WERI-Rb-1 (cell line): ENCODE results near the gene SGK1.

ENCODE experiments used
- DNase-seq: peaks from one replicate; pipeline ENCODE4 v3.0.0-alpha.2; 2020
- H3K27ac ChIP-seq: fragments of 250-450 bp; sonication (Bioruptor Pico); 2 replicates; pipeline ENCODE4 v1.5.1; 2020; ENCODE audit warnings: mild to moderate bottlenecking, moderate library complexity
- H3K27me3 ChIP-seq: fragments of 250-450 bp; sonication (Bioruptor Pico); 2 replicates; pipeline ENCODE4 v1.5.1; 2021; ENCODE audit warnings: mild to moderate bottlenecking, low read depth, moderate library complexity; ENCODE audit not compliant: insufficient read depth, severe bottlenecking
- H3K36me3 ChIP-seq: fragments of 250-450 bp; sonication (Bioruptor Pico); 2 replicates; pipeline ENCODE4 v1.5.1; 2020; ENCODE audit warnings: mild to moderate bottlenecking, moderate library complexity
- H3K4me3 ChIP-seq: 2 replicates; pipeline ENCODE4 v1.5.1; 2011; ENCODE audit warnings: low read depth, mild to moderate bottlenecking, control low read depth, low read length
- H3K9me3 ChIP-seq: fragments of 250-450 bp; sonication (Bioruptor Pico); 2 replicates; pipeline ENCODE4 v1.5.1; 2021; ENCODE audit warnings: mild to moderate bottlenecking, moderate library complexity; ENCODE audit not compliant: severe bottlenecking
- CTCF ChIP-seq: IDR thresholded peaks from 2 replicates; pipeline ENCODE4 v1.5.1; 2011; ENCODE audit warnings: low read depth, mild to moderate bottlenecking, control low read depth, inconsistent platforms, low read length

The SGK1 gene

DNA sequence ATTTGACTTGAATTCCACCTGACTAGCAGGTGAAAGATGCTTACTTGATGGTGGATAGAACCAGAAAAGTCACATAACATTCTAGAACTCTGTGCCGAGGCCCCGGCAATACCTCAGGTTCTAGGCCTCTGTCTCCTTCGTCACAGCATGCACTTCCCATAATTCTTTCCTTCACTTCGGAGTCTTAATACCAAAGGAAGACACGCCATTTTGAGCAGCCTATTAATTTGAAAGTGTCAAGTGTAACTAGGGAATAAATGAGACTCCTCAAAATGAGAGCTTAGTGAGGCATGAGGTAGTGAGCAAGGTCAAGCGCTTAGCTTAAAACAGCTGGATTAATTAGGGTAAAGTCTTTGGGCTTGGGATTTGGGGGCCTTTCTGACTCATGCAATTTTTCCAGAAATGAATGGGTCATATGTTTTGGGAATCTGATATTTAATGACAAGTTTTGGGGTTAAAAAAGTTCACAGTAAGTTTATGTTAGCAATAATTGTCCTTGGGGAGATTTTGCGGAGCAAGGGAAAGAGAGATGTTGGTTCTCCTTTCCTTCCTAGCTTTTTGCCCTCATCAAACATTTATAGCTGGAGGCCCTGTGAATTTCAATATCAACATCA lies 29.1 kb upstream of the SGK1 start:
- DNase-seq: no peak
- Histone ChIP-seq H3K9me3 (no peaks in the 10 kb centered on the region), H3K27me3 (no peaks in the 10 kb centered on the region), H3K4me3 (no peak overlapping the region), H3K36me3 (no peaks in the 10 kb centered on the region), H3K27ac (no peak overlapping the region)
- TF ChIP-seq CTCF: no peak

- TF ChIP-seq CTCF: no peak
- H3K36me3 ChIP-seq: no peaks in the 10 kb centered on the region
- H3K27ac ChIP-seq: no peak overlapping the region
- H3K4me3 ChIP-seq: no peak overlapping the region
- no peak for DNase-seq
- H3K9me3 ChIP-seq: no peaks in the 10 kb centered on the region
- no peaks in the 10 kb centered on the region for H3K27me3 ChIP-seq
These were observed 27.9 kb upstream of the SGK1 start for GRCh38 chr6:134345789-134346188.

DNA sequence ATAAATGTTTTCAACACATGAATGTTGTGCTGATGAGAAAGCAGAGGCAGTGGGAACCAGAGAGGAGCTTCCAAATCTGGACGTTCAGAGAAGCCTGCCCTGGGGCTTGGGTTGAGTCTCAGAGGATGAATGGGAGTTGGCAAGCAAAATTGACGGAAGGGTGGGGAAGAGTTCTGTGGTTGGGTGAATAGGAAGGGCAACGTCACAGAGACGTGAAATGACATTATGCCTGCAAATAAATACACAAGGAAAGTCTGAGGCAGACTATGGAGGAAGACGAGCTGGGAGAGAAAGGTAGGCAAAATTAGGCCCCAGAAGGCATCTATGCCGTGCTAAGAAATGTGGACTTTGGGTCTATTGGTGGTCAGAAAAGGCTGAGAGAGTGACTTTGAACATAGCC lies 25.2 kb upstream of the SGK1 start:
- Histone ChIP-seq H3K4me3 (no peak overlapping the region), H3K27me3 (no peaks in the 10 kb centered on the region), H3K9me3 (no peaks in the 10 kb centered on the region), H3K27ac (no peak overlapping the region), H3K36me3 (no peaks in the 10 kb centered on the region)
- no peak for DNase-seq
- no peak for TF ChIP-seq CTCF

GRCh38 chr6:134341999-134342567 lies 24.2 kb upstream of the SGK1 start:
- Histone ChIP-seq H3K4me3 (no peak overlapping the region), H3K9me3 (no peaks in the 10 kb centered on the region), H3K27ac (no peak overlapping the region), H3K27me3 (no peaks in the 10 kb centered on the region), H3K36me3 (no peaks in the 10 kb centered on the region)
- TF ChIP-seq CTCF: no peak
- no peak for DNase-seq

DNA sequence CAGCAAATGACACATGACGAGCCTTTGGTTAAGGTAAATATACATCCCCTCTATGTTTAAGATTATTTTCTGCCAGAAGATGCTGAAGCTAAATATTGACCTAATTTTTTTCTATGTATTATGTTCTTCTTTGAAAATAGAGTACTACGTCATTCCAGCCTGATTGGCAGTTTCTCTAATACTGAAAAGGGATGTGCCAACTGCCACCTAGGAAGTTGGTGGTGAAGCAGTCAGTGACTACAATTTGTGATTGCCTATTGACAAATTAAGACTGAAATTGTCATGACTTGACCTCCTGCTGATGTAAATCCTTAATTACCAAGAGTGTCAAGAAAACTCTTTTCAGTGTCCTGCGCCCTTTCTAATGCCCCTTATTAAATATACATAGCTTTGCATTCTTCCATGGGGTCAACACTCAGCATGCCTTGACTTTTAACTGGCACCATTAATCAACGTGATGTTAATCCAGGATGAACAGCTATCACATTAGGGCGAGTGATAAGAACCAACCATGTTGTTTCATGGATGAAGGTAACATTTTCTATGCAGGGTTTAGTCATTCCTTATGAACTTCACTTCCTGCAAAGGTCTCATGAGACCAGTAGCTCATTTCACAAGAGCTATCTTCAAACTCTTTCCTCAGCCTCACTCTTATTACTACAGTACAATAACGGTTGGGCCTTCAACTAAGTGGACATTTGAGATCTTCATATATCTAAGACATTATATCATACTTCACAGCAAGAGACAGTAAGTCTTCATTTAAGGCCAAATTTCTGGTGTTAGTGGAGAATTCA lies 22.5 kb upstream of the SGK1 start:
- Histone ChIP-seq H3K36me3 (no peaks in the 10 kb centered on the region), H3K9me3 (no peaks in the 10 kb centered on the region), H3K27ac (no peak overlapping the region), H3K27me3 (no peaks in the 10 kb centered on the region), H3K4me3 (no peak overlapping the region)
- no peak for TF ChIP-seq CTCF
- DNase-seq: no peak
